Tibial nerve (tissue), 3 donors: Measurements from ENCODE around the gene HIKESHI.

Experiments
- CTCF ChIP-seq, 5 experiments: fragments of 200-600 bp in 3 of 5; fragments of 450-650 bp in 2 of 5; sonication (generic) in 3 of 5; IDR thresholded peaks; one replicate each; pipeline ENCODE4 v1.5.1; 2016 to 2019; ENCODE audit warnings: antibody characterized with exemption in 5 of 5, mild to moderate bottlenecking in 3 of 5, moderate library complexity in 2 of 5
- POLR2A ChIP-seq, 2 donors: fragments of 450-650 bp; IDR thresholded peaks; one replicate each; pipeline ENCODE4 v1.6.1; 2017; ENCODE audit warnings: antibody characterized with exemption in 2 of 2, mild to moderate bottlenecking in 2 of 2, moderate library complexity in 2 of 2

GRCh38 chr11:86255896-86256295, 46.1 kb upstream of the HIKESHI start:
- TF ChIP-seq CTCF (IDR thresholded peaks at IDR 0.05) (no peak), POLR2A (IDR thresholded peaks at IDR 0.05) (no peak)
